ENCODE measurements around the gene AJAP1. TPM values are rescaled to one million over a fixed set of nuclear protein-coding genes. Genes with fewer than 3 reads are reported as not detected.

The AJAP1 gene
- total and polyA plus RNA-seq, 2 experiments from 2014 or later: not detected

DNA sequence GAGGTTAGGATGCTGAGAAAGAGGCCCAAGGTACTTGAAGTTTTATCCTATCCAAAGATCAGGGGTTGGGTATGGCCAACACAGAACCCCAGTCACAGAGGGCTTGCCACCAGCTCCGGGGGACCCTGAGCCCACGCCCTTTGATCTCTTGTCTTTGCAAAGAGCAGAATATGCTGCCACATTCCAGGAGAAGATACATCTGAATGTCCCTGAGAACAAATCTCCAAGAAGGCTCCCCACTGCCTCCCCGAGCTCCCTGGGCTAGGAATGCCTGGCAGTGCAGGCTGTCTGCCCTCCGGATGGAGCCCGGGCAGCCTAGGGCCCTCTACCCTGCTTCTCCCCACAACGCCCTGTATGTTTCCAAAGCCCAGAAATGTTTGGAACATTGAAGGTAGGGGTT is 49.2 kb downstream of the AJAP1 start (continued):
- no peak for TF ChIP-seq ETS1 (IDR thresholded peaks at IDR 0.05)
- no peak for TF ChIP-seq EZH2 (IDR thresholded peaks at IDR 0.05; ENCODE audit: low read depth, unreplicated experiment)
- no peak for TF ChIP-seq EZH2phosphoT487 (IDR thresholded peaks at IDR 0.05; ENCODE audit: unreplicated experiment)

DNA sequence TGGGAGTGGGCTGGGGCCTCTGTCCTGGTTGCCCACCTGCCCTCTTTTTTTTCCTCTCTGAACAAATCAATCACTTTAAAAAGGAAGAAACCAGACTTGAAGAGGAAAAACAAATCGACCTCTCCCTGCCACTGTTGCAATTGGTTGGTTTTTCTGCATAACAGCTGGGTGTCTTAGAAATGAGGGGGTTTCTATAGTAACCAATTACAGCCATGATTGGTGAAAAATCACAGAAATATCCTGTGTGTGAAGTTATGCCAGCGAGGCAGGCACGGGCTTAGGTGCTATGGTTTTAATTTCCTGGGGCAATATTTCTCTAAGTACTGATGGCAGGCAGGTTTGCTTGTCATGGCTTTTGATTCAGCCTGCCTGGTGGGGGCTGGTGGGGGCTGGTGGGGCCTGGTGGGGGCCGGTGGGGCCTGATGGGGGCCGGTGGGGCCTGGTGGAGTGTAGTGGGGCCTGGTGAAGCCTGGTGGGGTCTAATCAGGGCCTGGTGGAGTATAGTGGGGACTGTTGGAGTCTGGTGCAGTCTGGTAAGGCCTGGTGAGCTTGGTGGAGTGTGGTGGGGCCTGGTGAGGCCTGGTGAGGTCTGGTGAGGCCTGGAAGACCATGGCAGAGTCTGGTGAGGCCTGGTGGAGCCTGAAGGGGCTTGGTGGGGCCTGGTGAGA is 54.6 kb downstream of the AJAP1 start:
- no peak overlapping the region for H3K4me3 Mint-ChIP-seq
- no peaks in the 10 kb centered on the region for H3F3A ChIP-seq (replicated peaks; ENCODE audit: low read depth)
- H3K9me2 ChIP-seq (ENCODE audit: insufficient read depth): no peaks in the 10 kb centered on the region
- H3K36me3 ChIP-seq (ENCODE audit: insufficient read depth): no peaks in the 10 kb centered on the region
- no peak overlapping the region for H3K27ac Mint-ChIP-seq
- H3K4me1 Mint-ChIP-seq: peaks cover 34% of the 10 kb centered on the region
- ATAC-seq: no peak
- no peak for TF ChIP-seq ZNF114 (CRISPR knock-in tag; IDR thresholded peaks at IDR 0.05)
- TF ChIP-seq, protein P1, sequence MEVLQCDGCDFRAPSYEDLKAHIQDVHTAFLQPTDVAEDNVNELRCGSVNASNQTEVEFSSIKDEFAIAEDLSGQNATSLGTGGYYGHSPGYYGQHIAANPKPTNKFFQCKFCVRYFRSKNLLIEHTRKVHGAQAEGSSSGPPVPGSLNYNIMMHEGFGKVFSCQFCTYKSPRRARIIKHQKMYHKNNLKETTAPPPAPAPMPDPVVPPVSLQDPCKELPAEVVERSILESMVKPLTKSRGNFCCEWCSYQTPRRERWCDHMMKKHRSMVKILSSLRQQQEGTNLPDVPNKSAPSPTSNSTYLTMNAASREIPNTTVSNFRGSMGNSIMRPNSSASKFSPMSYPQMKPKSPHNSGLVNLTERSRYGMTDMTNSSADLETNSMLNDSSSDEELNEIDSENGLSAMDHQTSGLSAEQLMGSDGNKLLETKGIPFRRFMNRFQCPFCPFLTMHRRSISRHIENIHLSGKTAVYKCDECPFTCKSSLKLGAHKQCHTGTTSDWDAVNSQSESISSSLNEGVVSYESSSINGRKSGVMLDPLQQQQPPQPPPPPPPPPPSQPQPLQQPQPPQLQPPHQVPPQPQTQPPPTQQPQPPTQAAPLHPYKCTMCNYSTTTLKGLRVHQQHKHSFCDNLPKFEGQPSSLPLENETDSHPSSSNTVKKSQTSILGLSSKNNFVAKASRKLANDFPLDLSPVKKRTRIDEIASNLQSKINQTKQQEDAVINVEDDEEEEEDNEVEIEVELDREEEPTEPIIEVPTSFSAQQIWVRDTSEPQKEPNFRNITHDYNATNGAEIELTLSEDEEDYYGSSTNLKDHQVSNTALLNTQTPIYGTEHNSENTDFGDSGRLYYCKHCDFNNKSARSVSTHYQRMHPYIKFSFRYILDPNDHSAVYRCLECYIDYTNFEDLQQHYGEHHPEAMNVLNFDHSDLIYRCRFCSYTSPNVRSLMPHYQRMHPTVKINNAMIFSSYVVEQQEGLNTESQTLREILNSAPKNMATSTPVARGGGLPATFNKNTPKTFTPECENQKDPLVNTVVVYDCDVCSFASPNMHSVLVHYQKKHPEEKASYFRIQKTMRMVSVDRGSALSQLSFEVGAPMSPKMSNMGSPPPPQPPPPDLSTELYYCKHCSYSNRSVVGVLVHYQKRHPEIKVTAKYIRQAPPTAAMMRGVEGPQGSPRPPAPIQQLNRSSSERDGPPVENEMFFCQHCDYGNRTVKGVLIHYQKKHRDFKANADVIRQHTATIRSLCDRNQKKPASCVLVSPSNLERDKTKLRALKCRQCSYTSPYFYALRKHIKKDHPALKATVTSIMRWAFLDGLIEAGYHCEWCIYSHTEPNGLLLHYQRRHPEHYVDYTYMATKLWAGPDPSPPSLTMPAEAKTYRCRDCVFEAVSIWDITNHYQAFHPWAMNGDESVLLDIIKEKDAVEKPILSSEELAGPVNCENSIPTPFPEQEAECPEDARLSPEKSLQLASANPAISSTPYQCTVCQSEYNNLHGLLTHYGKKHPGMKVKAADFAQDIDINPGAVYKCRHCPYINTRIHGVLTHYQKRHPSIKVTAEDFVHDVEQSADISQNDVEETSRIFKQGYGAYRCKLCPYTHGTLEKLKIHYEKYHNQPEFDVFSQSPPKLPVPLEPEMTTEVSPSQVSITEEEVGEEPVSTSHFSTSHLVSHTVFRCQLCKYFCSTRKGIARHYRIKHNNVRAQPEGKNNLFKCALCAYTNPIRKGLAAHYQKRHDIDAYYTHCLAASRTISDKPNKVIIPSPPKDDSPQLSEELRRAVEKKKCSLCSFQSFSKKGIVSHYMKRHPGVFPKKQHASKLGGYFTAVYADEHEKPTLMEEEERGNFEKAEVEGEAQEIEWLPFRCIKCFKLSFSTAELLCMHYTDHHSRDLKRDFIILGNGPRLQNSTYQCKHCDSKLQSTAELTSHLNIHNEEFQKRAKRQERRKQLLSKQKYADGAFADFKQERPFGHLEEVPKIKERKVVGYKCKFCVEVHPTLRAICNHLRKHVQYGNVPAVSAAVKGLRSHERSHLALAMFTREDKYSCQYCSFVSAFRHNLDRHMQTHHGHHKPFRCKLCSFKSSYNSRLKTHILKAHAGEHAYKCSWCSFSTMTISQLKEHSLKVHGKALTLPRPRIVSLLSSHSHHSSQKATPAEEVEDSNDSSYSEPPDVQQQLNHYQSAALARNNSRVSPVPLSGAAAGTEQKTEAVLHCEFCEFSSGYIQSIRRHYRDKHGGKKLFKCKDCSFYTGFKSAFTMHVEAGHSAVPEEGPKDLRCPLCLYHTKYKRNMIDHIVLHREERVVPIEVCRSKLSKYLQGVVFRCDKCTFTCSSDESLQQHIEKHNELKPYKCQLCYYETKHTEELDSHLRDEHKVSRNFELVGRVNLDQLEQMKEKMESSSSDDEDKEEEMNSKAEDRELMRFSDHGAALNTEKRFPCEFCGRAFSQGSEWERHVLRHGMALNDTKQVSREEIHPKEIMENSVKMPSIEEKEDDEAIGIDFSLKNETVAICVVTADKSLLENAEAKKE (CRISPR knock-in tag; IDR thresholded peaks at IDR 0.05): no peak
- no peak for TF ChIP-seq STAT1 (IDR thresholded peaks at IDR 0.05; ENCODE audit: unreplicated experiment)
- no peak for TF ChIP-seq ETS1 (IDR thresholded peaks at IDR 0.05)
- TF ChIP-seq, protein P2, sequence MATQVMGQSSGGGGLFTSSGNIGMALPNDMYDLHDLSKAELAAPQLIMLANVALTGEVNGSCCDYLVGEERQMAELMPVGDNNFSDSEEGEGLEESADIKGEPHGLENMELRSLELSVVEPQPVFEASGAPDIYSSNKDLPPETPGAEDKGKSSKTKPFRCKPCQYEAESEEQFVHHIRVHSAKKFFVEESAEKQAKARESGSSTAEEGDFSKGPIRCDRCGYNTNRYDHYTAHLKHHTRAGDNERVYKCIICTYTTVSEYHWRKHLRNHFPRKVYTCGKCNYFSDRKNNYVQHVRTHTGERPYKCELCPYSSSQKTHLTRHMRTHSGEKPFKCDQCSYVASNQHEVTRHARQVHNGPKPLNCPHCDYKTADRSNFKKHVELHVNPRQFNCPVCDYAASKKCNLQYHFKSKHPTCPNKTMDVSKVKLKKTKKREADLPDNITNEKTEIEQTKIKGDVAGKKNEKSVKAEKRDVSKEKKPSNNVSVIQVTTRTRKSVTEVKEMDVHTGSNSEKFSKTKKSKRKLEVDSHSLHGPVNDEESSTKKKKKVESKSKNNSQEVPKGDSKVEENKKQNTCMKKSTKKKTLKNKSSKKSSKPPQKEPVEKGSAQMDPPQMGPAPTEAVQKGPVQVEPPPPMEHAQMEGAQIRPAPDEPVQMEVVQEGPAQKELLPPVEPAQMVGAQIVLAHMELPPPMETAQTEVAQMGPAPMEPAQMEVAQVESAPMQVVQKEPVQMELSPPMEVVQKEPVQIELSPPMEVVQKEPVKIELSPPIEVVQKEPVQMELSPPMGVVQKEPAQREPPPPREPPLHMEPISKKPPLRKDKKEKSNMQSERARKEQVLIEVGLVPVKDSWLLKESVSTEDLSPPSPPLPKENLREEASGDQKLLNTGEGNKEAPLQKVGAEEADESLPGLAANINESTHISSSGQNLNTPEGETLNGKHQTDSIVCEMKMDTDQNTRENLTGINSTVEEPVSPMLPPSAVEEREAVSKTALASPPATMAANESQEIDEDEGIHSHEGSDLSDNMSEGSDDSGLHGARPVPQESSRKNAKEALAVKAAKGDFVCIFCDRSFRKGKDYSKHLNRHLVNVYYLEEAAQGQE (IDR thresholded peaks at IDR 0.05; ENCODE audit: unreplicated experiment): no peak
- TF ChIP-seq CREB1 (CRISPR knock-in tag; IDR thresholded peaks at IDR 0.05; ENCODE audit: low read depth): no peak
- no peak for TF ChIP-seq JUNB (IDR thresholded peaks at IDR 0.05; ENCODE audit: unreplicated experiment)
- no peaks in the 10 kb centered on the region for H3K9me3 Mint-ChIP-seq
- no peak overlapping the region for H3K4me3 ChIP-seq
- 0 out of 3 replicates have a peak, but pooled peaks cover 5% of the 10 kb centered on the region for H3K36me3 Mint-ChIP-seq (ENCODE audit: low read depth)
- no peak overlapping the region for H3K4me2 ChIP-seq
- no peaks in the 10 kb centered on the region for H3K27me3 ChIP-seq (ENCODE audit: insufficient read depth)
- no peak overlapping the region for H3K27ac ChIP-seq (ENCODE audit: low read depth)
- H3K79me2 ChIP-seq (replicated peaks; ENCODE audit: insufficient read depth): no peaks in the 10 kb centered on the region
- peaks cover 29% of the 10 kb centered on the region for H3K27me3 Mint-ChIP-seq (ENCODE audit: insufficient read depth, low read depth, poor library complexity)
- no peaks in the 10 kb centered on the region for H3K4me1 ChIP-seq (ENCODE audit: insufficient read depth)
- DNase-seq (ENCODE audit: low spot score): no peak
- no peaks in the 10 kb centered on the region for H4K20me1 ChIP-seq (replicated peaks; ENCODE audit: insufficient read depth)
- no peak overlapping the region for H2AFZ ChIP-seq

All from GM23338 (cell line).